HepG2 (cell line): ENCODE measurements around the gene CDK11B. TPM values are rescaled to one million over a fixed set of nuclear protein-coding genes. Genes with fewer than 3 reads are reported as not detected.

Source experiments
- HNF4G ChIP-seq, 2 experiments: sonication (generic) in 1 of 2; formaldehyde crosslinking in 1 of 2; IDR thresholded peaks; 2 replicates each; pipeline versions ENCODE4 v1.4.0 to v1.6.1; 2011 to 2020; ENCODE audit warnings: borderline replicate concordance in 2 of 2, low read depth in 2 of 2, mild to moderate bottlenecking in 2 of 2, low read length in 1 of 2, missing genetic modification reagents in 1 of 2, moderate library complexity in 1 of 2
- HNRNPK ChIP-seq: fragments of 200-400 bp; formaldehyde crosslinking; IDR thresholded peaks from 2 replicates; pipeline ENCODE4 v1.6.1; 2018; ENCODE audit warnings: low read length, low read depth, moderate library complexity, mild to moderate bottlenecking; ENCODE audit not compliant: poor library complexity, severe bottlenecking
- IKZF4 ChIP-seq: sonication (generic); formaldehyde crosslinking; IDR thresholded peaks from 2 replicates; pipeline ENCODE4 v1.5.1; 2020; ENCODE audit warnings: borderline replicate concordance, mild to moderate bottlenecking, low read depth, missing genetic modification reagents; ENCODE audit errors: not compliant biosample characterization
- MTF1 ChIP-seq: sonication (generic); formaldehyde crosslinking; IDR thresholded peaks from 2 replicates; pipeline ENCODE4 v1.5.0; 2020; ENCODE audit warnings: missing genetic modification reagents
- NCOR1 ChIP-seq: fragments of 200-600 bp; sonication (generic); IDR thresholded peaks from 2 replicates; pipeline ENCODE4 v1.7.0; 2017; ENCODE audit warnings: antibody characterized with exemption, low read length, borderline replicate concordance
- POLR2G ChIP-seq: fragments of 200-400 bp; formaldehyde crosslinking; IDR thresholded peaks from 2 replicates; pipeline ENCODE4 v1.6.1; 2018; ENCODE audit warnings: mild to moderate bottlenecking, low read depth, low read length, moderate library complexity
- U2AF2 ChIP-seq: fragments of 200-400 bp; formaldehyde crosslinking; IDR thresholded peaks from 2 replicates; pipeline ENCODE4 v1.6.1; 2017; ENCODE audit warnings: low read depth, mild to moderate bottlenecking, low read length
- YEATS4 ChIP-seq: sonication (generic); formaldehyde crosslinking; IDR thresholded peaks from 2 replicates; pipeline ENCODE4 v1.4.0; 2020; ENCODE audit warnings: missing genetic modification reagents, borderline replicate concordance
- ZBTB42 ChIP-seq: sonication (generic); formaldehyde crosslinking; IDR thresholded peaks from 2 replicates; pipeline ENCODE4 v1.5.0; 2020; ENCODE audit warnings: mild to moderate bottlenecking, missing genetic modification reagents
- ZKSCAN8 ChIP-seq: IDR thresholded peaks from 2 replicates; pipeline ENCODE4 v1.6.1; 2016; ENCODE audit warnings: borderline replicate concordance, missing genetic modification reagents, missing compliant biosample characterization
- ZNF670 ChIP-seq: sonication (generic); formaldehyde crosslinking; IDR thresholded peaks from 2 replicates; pipeline ENCODE4 v1.8.0; 2022; ENCODE audit warnings: mild to moderate bottlenecking, missing genetic modification reagents, borderline replicate concordance
- ZNF7 ChIP-seq: IDR thresholded peaks from 2 replicates; pipeline ENCODE4 v1.6.1; 2016; ENCODE audit warnings: missing biosample characterization, missing genetic modification reagents
- ZNF747 ChIP-seq: sonication (generic); formaldehyde crosslinking; IDR thresholded peaks from 2 replicates; pipeline ENCODE4 v1.8.1; 2023; ENCODE audit warnings: missing genetic modification reagents, mild to moderate bottlenecking, borderline replicate concordance
- ZNF766 ChIP-seq: sonication (generic); formaldehyde crosslinking; IDR thresholded peaks from 2 replicates; pipeline ENCODE4 v1.5.0; 2020; ENCODE audit warnings: missing genetic modification reagents, borderline replicate concordance
- polyA plus RNA-seq, 8 experiments: library from polyadenylated mRNA; depleted of rRNA in 3 of 8; stranded (reverse) in 7 of 8; unstranded in 1 of 8; fragments of >200 nt; fragmentation: Illumina TruSeq in 4 of 8; extraction: Trizol in 4 of 8; gene quantifications; 2 replicates each; pipeline versions ENCODE4 v1.2.1 to v1.2.3, GENCODE V29; 2011 to 2016; ENCODE audit warnings: low read depth in 4 of 8, missing spikeins in 1 of 8, mixed read lengths in 1 of 8; ENCODE audit not compliant: insufficient read depth in 1 of 8
- total RNA-seq, 5 experiments: library from RNA; depleted of rRNA; stranded (reverse); fragments of >200 nt; fragmentation: Illumina TruSeq; extraction: Trizol; gene quantifications; 2 replicates each; pipeline ENCODE4 v1.2.3, GENCODE V29; 2016; ENCODE audit warnings: low read depth in 1 of 5
- TF ChIP-seq, protein P1 (sequence below): sonication (generic); formaldehyde crosslinking; conservative IDR thresholded peaks from 2 replicates; pipeline ENCODE4 v1.8.0; 2022; ENCODE audit warnings: missing genetic modification reagents
- TF ChIP-seq, protein P2 (sequence below): IDR thresholded peaks from 2 replicates; pipeline ENCODE4 v1.6.1; 2016
- TF ChIP-seq, protein P3 (sequence below): sonication (generic); formaldehyde crosslinking; IDR thresholded peaks from 2 replicates; pipeline ENCODE4 v1.8.1; 2023; ENCODE audit warnings: mild to moderate bottlenecking, missing genetic modification reagents
- TF ChIP-seq, protein P4 (sequence below): sonication (generic); formaldehyde crosslinking; IDR thresholded peaks from 2 replicates; pipeline ENCODE4; 2020; ENCODE audit warnings: missing genetic modification reagents, mild to moderate bottlenecking, borderline replicate concordance
- TF ChIP-seq, protein P5 (sequence below): sonication (generic); formaldehyde crosslinking; IDR thresholded peaks from 2 replicates; pipeline ENCODE4 v1.5.0; 2020; ENCODE audit warnings: missing genetic modification reagents

CDK11B gene
- total and polyA plus RNA-seq, 2 of the 13 experiments (the other 11 are each of a cell fraction or from before 2014, with no cell fraction given): 3.6 to 15.1 TPM

DNA sequence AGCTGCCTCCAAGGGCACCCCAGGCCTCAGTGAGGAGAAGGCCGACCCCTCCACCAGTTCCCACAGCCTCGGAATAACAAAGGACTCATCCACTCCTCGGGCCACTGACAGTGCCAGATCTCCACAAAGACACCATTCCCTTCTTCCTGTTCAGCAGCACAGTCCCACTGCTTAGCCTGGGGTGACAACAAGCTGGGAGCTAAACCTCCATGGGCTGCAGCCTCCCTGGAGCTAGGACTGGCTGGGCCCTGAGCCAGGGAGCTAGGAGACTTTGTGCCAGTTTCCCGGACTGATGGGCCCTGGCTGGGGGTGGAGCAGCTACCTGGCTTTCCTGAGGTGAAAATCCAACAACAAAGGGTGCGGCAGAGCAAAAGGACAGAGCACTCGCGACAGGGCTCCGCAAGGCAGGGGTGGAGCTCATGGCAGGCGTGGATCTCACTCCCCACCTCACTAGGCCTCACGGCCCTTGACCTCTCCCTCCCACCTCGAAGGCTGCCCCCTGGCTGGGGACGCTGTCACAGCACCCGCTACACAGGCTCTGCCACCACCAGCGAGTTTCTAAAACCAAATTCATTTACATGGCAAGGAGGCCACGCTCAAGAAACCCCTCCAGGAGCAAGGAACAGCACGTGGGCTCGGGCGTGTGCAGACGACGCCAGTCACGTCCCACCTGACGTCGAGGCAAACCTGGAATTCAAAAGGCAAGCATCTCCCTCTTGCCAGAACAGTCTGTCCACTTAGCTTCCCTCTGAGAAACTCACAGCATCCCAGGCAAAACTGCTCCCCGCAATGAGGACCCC is 20.0 kb upstream of the CDK11B start (continued):
- peak; percentile 76; the same call in 1 of the 2 replicates for TF ChIP-seq HNF4G (IDR thresholded peaks at IDR 0.05; ENCODE audit: borderline replicate concordance, low read depth, low read length)
- TF ChIP-seq HNF4G (CRISPR knock-in tag; IDR thresholded peaks at IDR 0.05; ENCODE audit: borderline replicate concordance, low read depth): no peak; the same call in 1 of the 2 replicates
- no peak for TF ChIP-seq ZNF670
- TF ChIP-seq NCOR1: peak; percentile 77; the same call in 1 of the 2 replicates
- 0 out of 2 replicates have a peak, but pooled peaks have one; percentile 41 for TF ChIP-seq YEATS4
- TF ChIP-seq, protein P1, sequence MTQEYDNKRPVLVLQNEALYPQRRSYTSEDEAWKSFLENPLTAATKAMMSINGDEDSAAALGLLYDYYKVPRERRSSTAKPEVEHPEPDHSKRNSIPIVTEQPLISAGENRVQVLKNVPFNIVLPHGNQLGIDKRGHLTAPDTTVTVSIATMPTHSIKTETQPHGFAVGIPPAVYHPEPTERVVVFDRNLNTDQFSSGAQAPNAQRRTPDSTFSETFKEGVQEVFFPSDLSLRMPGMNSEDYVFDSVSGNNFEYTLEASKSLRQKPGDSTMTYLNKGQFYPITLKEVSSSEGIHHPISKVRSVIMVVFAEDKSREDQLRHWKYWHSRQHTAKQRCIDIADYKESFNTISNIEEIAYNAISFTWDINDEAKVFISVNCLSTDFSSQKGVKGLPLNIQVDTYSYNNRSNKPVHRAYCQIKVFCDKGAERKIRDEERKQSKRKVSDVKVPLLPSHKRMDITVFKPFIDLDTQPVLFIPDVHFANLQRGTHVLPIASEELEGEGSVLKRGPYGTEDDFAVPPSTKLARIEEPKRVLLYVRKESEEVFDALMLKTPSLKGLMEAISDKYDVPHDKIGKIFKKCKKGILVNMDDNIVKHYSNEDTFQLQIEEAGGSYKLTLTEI (CRISPR knock-in tag): no peak
- no peak for TF ChIP-seq IKZF4 (CRISPR knock-in tag)
- no peak for TF ChIP-seq MTF1
- TF ChIP-seq ZKSCAN8 (CRISPR knock-in tag): no peak
- TF ChIP-seq, protein P2, sequence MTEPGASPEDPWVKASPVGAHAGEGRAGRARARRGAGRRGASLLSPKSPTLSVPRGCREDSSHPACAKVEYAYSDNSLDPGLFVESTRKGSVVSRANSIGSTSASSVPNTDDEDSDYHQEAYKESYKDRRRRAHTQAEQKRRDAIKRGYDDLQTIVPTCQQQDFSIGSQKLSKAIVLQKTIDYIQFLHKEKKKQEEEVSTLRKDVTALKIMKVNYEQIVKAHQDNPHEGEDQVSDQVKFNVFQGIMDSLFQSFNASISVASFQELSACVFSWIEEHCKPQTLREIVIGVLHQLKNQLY (CRISPR knock-in tag): peak; percentile 67; the same call in 1 of the 2 replicates
- no peak for TF ChIP-seq HNRNPK
- TF ChIP-seq, protein P3, sequence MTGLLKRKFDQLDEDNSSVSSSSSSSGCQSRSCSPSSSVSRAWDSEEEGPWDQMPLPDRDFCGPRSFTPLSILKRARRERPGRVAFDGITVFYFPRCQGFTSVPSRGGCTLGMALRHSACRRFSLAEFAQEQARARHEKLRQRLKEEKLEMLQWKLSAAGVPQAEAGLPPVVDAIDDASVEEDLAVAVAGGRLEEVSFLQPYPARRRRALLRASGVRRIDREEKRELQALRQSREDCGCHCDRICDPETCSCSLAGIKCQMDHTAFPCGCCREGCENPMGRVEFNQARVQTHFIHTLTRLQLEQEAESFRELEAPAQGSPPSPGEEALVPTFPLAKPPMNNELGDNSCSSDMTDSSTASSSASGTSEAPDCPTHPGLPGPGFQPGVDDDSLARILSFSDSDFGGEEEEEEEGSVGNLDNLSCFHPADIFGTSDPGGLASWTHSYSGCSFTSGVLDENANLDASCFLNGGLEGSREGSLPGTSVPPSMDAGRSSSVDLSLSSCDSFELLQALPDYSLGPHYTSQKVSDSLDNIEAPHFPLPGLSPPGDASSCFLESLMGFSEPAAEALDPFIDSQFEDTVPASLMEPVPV (CRISPR knock-in tag): 0 out of 2 replicates have a peak, but pooled peaks have one; percentile 41
- TF ChIP-seq ZNF766: peak; percentile 42; the same call in 1 of the 2 replicates
- peak; percentile 43; the same call in 1 of the 2 replicates for TF ChIP-seq POLR2G
- TF ChIP-seq, protein P4, sequence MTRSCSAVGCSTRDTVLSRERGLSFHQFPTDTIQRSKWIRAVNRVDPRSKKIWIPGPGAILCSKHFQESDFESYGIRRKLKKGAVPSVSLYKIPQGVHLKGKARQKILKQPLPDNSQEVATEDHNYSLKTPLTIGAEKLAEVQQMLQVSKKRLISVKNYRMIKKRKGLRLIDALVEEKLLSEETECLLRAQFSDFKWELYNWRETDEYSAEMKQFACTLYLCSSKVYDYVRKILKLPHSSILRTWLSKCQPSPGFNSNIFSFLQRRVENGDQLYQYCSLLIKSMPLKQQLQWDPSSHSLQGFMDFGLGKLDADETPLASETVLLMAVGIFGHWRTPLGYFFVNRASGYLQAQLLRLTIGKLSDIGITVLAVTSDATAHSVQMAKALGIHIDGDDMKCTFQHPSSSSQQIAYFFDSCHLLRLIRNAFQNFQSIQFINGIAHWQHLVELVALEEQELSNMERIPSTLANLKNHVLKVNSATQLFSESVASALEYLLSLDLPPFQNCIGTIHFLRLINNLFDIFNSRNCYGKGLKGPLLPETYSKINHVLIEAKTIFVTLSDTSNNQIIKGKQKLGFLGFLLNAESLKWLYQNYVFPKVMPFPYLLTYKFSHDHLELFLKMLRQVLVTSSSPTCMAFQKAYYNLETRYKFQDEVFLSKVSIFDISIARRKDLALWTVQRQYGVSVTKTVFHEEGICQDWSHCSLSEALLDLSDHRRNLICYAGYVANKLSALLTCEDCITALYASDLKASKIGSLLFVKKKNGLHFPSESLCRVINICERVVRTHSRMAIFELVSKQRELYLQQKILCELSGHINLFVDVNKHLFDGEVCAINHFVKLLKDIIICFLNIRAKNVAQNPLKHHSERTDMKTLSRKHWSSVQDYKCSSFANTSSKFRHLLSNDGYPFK (CRISPR knock-in tag): peak; percentile 74; the same call in 1 of the 2 replicates
- TF ChIP-seq ZNF7 (CRISPR knock-in tag): peak; percentile 91
- no peak for TF ChIP-seq U2AF2
- TF ChIP-seq, protein P5, sequence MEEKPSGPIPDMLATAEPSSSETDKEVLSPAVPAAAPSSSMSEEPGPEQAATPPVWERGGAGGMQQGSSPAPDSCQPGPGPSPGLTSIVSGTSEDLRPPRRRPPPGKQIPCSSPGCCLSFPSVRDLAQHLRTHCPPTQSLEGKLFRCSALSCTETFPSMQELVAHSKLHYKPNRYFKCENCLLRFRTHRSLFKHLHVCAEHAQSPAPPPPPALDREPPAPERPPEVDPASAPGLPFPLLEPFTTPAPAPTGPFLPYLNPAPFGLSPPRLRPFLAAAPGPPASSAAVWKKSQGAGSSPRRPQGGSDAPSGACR (CRISPR knock-in tag): no peak
- 0 out of 2 replicates have a peak, but pooled peaks have one; percentile 37 for TF ChIP-seq ZBTB42
- no peak for TF ChIP-seq ZNF747 (CRISPR knock-in tag)
